ENCODE results near the gene PDE11A. TPM values are rescaled to one million over a fixed set of nuclear protein-coding genes. Genes with fewer than 3 reads are reported as not detected.
"Not testable (repeated sequence)": the region's sequence is repeated elsewhere in the genome, so short reads cannot be mapped to it uniquely, and the experiment has no call there.

Gene PDE11A
- total RNA-seq, 2 donors from 2014 or later, result 0.28 to 3.5 TPM

DNA sequence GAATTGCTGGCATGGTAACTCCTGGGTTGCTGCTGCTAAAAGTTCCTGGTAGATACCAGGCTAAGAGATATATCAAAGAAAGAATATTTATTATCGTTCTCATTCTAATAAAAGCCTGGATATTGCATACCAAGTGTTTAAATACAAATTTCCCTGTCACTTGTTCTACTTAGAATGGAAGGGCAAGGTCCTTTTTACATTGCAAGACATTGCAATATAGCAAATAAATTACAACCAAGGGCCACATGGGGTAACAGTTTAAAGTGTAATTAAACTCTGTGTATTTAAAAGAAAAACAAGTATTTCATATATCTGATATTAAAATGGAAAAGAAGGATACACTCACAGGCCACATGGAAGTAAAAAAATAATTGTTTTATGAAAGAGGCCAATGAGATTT, 16.2 kb downstream of the PDE11A start:
- no peaks in the 10 kb centered on the region for H3K27me3 ChIP-seq (replicated peaks; ENCODE audit: insufficient read depth)
- ATAC-seq (ENCODE audit: insufficient number of reproducible peaks, low FRiP score, low read depth) (no peak), DNase-seq (ENCODE audit: low spot score) (no peak)
- H3K27ac ChIP-seq, result no peak overlapping the region
- H3K36me3 ChIP-seq, result no peaks in the 10 kb centered on the region
- no peaks in the 10 kb centered on the region for H3K9me3 ChIP-seq
- H3K4me1 ChIP-seq (ENCODE audit: control insufficient read depth in 1 of 2, low read depth in 2 of 2), result no peaks in the 10 kb centered on the region
- H3K4me3 ChIP-seq, result no peak overlapping the region
- TF ChIP-seq, protein P1, sequence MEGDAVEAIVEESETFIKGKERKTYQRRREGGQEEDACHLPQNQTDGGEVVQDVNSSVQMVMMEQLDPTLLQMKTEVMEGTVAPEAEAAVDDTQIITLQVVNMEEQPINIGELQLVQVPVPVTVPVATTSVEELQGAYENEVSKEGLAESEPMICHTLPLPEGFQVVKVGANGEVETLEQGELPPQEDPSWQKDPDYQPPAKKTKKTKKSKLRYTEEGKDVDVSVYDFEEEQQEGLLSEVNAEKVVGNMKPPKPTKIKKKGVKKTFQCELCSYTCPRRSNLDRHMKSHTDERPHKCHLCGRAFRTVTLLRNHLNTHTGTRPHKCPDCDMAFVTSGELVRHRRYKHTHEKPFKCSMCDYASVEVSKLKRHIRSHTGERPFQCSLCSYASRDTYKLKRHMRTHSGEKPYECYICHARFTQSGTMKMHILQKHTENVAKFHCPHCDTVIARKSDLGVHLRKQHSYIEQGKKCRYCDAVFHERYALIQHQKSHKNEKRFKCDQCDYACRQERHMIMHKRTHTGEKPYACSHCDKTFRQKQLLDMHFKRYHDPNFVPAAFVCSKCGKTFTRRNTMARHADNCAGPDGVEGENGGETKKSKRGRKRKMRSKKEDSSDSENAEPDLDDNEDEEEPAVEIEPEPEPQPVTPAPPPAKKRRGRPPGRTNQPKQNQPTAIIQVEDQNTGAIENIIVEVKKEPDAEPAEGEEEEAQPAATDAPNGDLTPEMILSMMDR (IDR thresholded peaks at IDR 0.05), result no peak

DNA sequence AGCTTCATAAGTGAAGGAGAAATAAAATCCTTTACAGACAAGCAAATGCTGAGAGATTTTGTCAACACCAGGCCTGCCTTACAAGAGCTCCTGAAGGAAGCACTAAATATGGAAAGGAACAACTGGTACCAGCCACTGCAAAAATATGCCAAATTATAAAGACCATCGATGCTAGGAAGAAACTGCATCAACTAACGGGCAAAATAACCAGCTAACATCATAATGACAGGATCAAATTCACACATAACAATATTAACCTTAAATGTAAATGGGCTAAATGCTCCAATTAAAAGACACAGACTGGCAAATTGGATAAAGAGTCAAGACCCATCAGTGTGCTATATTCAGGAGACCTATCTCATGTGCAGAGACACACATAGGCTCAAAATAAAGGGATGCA, 21.3 kb downstream of the PDE11A start:
- not testable (repeated sequence) for H3K36me3 ChIP-seq; H3K4me3 ChIP-seq; ATAC-seq (ENCODE audit: insufficient number of reproducible peaks, low FRiP score, low read depth); H3K27ac ChIP-seq; H3K9me3 ChIP-seq; DNase-seq (ENCODE audit: low spot score); H3K4me1 ChIP-seq (ENCODE audit: control insufficient read depth in 1 of 2, low read depth in 2 of 2); H3K27me3 ChIP-seq (replicated peaks; ENCODE audit: insufficient read depth)

DNA sequence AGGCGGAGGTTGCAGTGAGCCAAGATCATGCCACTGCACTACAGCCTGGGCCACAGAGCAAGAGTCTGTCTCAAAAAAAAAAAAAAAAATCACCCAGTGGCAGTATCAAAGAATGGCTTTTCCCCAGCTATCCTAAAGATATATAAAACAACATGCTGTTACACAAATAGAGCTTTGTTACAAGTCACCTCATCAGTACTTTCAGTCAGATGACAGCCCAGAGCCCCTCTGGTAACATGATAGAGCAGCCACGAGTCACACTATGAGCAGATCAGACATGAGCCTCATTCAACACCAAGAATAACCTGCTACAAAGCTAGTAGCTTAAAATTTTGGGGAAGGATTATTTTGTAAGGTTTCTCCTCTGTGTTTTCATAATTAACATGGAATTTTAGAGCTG, 25.2 kb downstream of the PDE11A start:
- TF ChIP-seq, protein P1 (IDR thresholded peaks at IDR 0.05), result no peak
- Histone ChIP-seq H3K36me3 (no peaks in the 10 kb centered on the region), H3K4me1 (ENCODE audit: control insufficient read depth in 1 of 2, low read depth in 2 of 2) (no peaks in the 10 kb centered on the region), H3K27ac (no peak overlapping the region), H3K27me3 (replicated peaks; ENCODE audit: insufficient read depth) (no peaks in the 10 kb centered on the region), H3K9me3 (no peaks in the 10 kb centered on the region), H3K4me3 (no peak overlapping the region)
- DNase-seq (ENCODE audit: low spot score), result no peak
- no peak for ATAC-seq (ENCODE audit: insufficient number of reproducible peaks, low FRiP score, low read depth)

- ATAC-seq (ENCODE audit: insufficient number of reproducible peaks, low FRiP score, low read depth) (no peak), DNase-seq (ENCODE audit: low spot score) (no peak)
- TF ChIP-seq, protein P1 (IDR thresholded peaks at IDR 0.05), result no peak
- no peak overlapping the region for H3K27ac ChIP-seq
- no peaks in the 10 kb centered on the region for H3K4me1 ChIP-seq (ENCODE audit: control insufficient read depth in 1 of 2, low read depth in 2 of 2)
- H3K27me3 ChIP-seq (replicated peaks; ENCODE audit: insufficient read depth), result no peaks in the 10 kb centered on the region
- H3K36me3 ChIP-seq, result no peaks in the 10 kb centered on the region
- H3K4me3 ChIP-seq, result no peak overlapping the region
- H3K9me3 ChIP-seq, result no peaks in the 10 kb centered on the region
Measured at GRCh38 chr2:178044836-178045235, 27.7 kb downstream of the PDE11A start.

DNA sequence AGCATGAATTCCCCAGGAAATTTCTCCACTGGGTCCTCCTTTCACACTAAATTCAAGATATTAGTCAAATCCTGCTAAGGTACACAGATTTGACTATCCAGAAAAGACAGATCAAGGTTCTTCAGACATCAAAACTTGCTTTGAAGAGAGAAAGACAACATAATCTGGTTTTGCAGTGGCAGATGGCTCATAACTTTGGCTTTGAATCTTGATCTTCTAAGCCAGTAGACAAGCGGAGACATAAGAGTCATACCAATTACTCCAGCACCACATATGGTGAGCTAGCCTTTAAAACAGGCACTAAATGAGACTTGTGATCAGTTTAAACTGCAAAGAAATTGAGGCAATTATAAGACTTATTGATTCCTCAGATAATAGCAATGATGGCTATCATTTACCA, 29.3 kb downstream of the PDE11A start:
- Histone ChIP-seq H3K27ac (no peak overlapping the region), H3K9me3 (no peaks in the 10 kb centered on the region), H3K36me3 (no peaks in the 10 kb centered on the region), H3K4me3 (no peak overlapping the region), H3K27me3 (replicated peaks; ENCODE audit: insufficient read depth) (no peaks in the 10 kb centered on the region), H3K4me1 (ENCODE audit: control insufficient read depth in 1 of 2, low read depth in 2 of 2) (no peaks in the 10 kb centered on the region)
- DNase-seq (ENCODE audit: low spot score) (no peak), ATAC-seq (ENCODE audit: insufficient number of reproducible peaks, low FRiP score, low read depth) (no peak)
- TF ChIP-seq, protein P1 (IDR thresholded peaks at IDR 0.05), result no peak

DNA sequence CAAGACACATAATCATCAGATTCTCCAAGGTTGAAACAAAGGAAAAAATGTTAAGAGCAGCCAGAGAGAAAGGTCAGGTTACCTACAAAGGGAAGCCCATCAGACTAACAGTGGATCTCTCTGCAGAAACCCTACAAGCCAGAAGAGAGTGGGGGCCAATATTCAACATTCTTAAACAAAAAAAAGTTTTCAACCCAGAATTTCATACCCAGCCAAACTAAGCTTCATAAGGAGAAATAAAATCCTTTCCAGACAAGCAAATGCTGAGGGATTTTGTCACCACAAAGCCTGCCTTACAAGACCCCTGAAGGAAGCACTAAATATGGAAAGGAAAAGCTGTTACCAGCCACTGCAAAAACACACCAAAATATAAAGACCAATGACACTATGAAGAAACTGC, 39.0 kb downstream of the PDE11A start:
- not testable (repeated sequence) for ATAC-seq (ENCODE audit: insufficient number of reproducible peaks, low FRiP score, low read depth); DNase-seq (ENCODE audit: low spot score)

More for the DNA sequence above, 39.0 kb downstream of the PDE11A start:
- H3K4me3 ChIP-seq; H3K4me1 ChIP-seq (ENCODE audit: control insufficient read depth in 1 of 2, low read depth in 2 of 2); H3K27me3 ChIP-seq (replicated peaks; ENCODE audit: insufficient read depth); H3K36me3 ChIP-seq; H3K9me3 ChIP-seq; H3K27ac ChIP-seq: not testable (repeated sequence)

Measured in thoracic aorta (tissue), 2 donors.